Thyroid gland (tissue), 4 donors: ENCODE measurements around the gene TFPI.

ENCODE experiments used
- POLR2A ChIP-seq, 2 donors: fragments of 450-650 bp; IDR thresholded peaks; one replicate each; pipeline ENCODE4 v1.6.1; 2017; ENCODE audit warnings: antibody characterized with exemption in 2 of 2, mild to moderate bottlenecking in 2 of 2, moderate library complexity in 1 of 2
- TF ChIP-seq, protein P1 (sequence below), 6 experiments: fragments of 200-600 bp in 3 of 6; fragments of 450-650 bp in 3 of 6; sonication (generic) in 3 of 6; IDR thresholded peaks; one replicate each; pipeline ENCODE4 v1.5.1; 2016 to 2019; ENCODE audit warnings: antibody characterized with exemption in 6 of 6, mild to moderate bottlenecking in 2 of 6, inconsistent platforms in 1 of 6, moderate library complexity in 1 of 6

DNA sequence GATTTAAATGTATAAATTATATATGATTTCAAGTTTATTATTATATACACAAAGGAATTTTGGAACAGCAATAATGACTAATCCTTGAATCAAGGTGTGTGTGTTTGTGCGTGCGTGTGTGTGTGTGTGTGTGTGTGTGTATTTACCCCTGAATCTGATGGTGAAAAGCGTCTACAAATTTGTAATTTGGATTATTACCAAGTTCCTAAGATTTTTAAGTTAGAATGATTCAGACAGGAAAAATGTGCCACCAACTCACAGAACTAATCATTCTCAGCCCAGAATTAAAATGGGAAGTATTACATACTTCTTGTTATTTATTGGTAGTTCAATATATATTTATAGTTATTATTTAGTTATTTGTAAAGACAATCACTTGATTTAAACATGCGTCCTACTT lies 118.5 kb downstream of the TFPI start:
- TF ChIP-seq, protein P1, sequence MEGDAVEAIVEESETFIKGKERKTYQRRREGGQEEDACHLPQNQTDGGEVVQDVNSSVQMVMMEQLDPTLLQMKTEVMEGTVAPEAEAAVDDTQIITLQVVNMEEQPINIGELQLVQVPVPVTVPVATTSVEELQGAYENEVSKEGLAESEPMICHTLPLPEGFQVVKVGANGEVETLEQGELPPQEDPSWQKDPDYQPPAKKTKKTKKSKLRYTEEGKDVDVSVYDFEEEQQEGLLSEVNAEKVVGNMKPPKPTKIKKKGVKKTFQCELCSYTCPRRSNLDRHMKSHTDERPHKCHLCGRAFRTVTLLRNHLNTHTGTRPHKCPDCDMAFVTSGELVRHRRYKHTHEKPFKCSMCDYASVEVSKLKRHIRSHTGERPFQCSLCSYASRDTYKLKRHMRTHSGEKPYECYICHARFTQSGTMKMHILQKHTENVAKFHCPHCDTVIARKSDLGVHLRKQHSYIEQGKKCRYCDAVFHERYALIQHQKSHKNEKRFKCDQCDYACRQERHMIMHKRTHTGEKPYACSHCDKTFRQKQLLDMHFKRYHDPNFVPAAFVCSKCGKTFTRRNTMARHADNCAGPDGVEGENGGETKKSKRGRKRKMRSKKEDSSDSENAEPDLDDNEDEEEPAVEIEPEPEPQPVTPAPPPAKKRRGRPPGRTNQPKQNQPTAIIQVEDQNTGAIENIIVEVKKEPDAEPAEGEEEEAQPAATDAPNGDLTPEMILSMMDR (IDR thresholded peaks at IDR 0.05): no peak
- no peak for TF ChIP-seq POLR2A (IDR thresholded peaks at IDR 0.05)
